Measurements from ENCODE around the gene CFAP69. TPM values are rescaled to one million over a fixed set of nuclear protein-coding genes. Genes with fewer than 3 reads are reported as not detected.
"Not testable (repeated sequence)": the region's sequence is repeated elsewhere in the genome, so short reads cannot be mapped to it uniquely, and the experiment has no call there.

CFAP69 gene
- total RNA-seq, 1 donor from 2014 or later = 0.34 TPM

GRCh38 chr7:90239050-90239449, 5.9 kb upstream of the CFAP69 start:
- no peak overlapping the region for H3K4me3 Mint-ChIP-seq (ENCODE audit: low read depth)
- H3K36me3 Mint-ChIP-seq (ENCODE audit: low read depth) = no peaks in the 10 kb centered on the region
- no peak overlapping the region for H3K27ac Mint-ChIP-seq
- H3K9me3 Mint-ChIP-seq = no peaks in the 10 kb centered on the region
- no peaks in the 10 kb centered on the region for H3K4me1 Mint-ChIP-seq (ENCODE audit: low read depth)
- no peak for DNase-seq (ENCODE audit: low spot score)
- H3K27me3 Mint-ChIP-seq (ENCODE audit: low read depth) = peaks cover 25% of the 10 kb centered on the region
- intact Hi-C loops (cut with micrococcal nuclease) = no loop called here

- no peak for DNase-seq (ENCODE audit: low spot score)
- Mint-ChIP-seq H3K27me3 (ENCODE audit: low read depth) (peaks cover 29% of the 10 kb centered on the region), H3K4me3 (ENCODE audit: low read depth) (no peak overlapping the region), H3K4me1 (ENCODE audit: low read depth) (peaks cover 2% of the 10 kb centered on the region), H3K27ac (no peak overlapping the region), H3K36me3 (ENCODE audit: low read depth) (no peaks in the 10 kb centered on the region), H3K9me3 (no peaks in the 10 kb centered on the region)
- intact Hi-C loops (cut with micrococcal nuclease) = no loop called here
Measured at GRCh38 chr7:90239625-90240228, 5.2 kb upstream of the CFAP69 start.

- Mint-ChIP-seq H3K9me3 (no peaks in the 10 kb centered on the region), H3K27ac (no peak overlapping the region), H3K27me3 (ENCODE audit: low read depth) (peaks cover 44% of the 10 kb centered on the region), H3K36me3 (ENCODE audit: low read depth) (no peaks in the 10 kb centered on the region), H3K4me1 (ENCODE audit: low read depth) (peaks cover 11% of the 10 kb centered on the region), H3K4me3 (ENCODE audit: low read depth) (no peak overlapping the region)
- intact Hi-C loops (cut with micrococcal nuclease) = no loop called here
- DNase-seq (ENCODE audit: low spot score) = no peak
Measured at GRCh38 chr7:90242369-90243168, 2.4 kb upstream of the CFAP69 start.

GRCh38 chr7:90243556-90243955, 1.4 kb upstream of the CFAP69 start:
- H3K4me3 Mint-ChIP-seq (ENCODE audit: low read depth) = peak overlapping the region; percentile 20
- H3K36me3 Mint-ChIP-seq (ENCODE audit: low read depth) = no peaks in the 10 kb centered on the region
- no peak for DNase-seq (ENCODE audit: low spot score)
- intact Hi-C loops (cut with micrococcal nuclease) = no loop called here
- H3K27me3 Mint-ChIP-seq (ENCODE audit: low read depth) = peaks cover 39% of the 10 kb centered on the region
- H3K27ac Mint-ChIP-seq = no peak overlapping the region
- H3K9me3 Mint-ChIP-seq = no peaks in the 10 kb centered on the region
- peaks cover 11% of the 10 kb centered on the region for H3K4me1 Mint-ChIP-seq (ENCODE audit: low read depth)

- no peak for DNase-seq (ENCODE audit: low spot score)
- Mint-ChIP-seq H3K27ac (no peak overlapping the region), H3K36me3 (ENCODE audit: low read depth) (no peaks in the 10 kb centered on the region), H3K27me3 (ENCODE audit: low read depth) (peaks cover 38% of the 10 kb centered on the region), H3K4me3 (ENCODE audit: low read depth) (peak overlapping the region; percentile 85), H3K4me1 (ENCODE audit: low read depth) (peaks cover 11% of the 10 kb centered on the region), H3K9me3 (no peaks in the 10 kb centered on the region)
- intact Hi-C loops (cut with micrococcal nuclease) = loop anchor here (2.0 kb wide), 1 partner anchor 102 kb away; the partner anchor contains the start of gene GTPBP10
Measured at GRCh38 chr7:90244565-90244908, 437 bp upstream of the CFAP69 start.

- intact Hi-C loops (cut with micrococcal nuclease) = loop anchor here (5.0 kb wide), 2 partner anchors 94 to 156 kb away; partner anchors contain the start of genes CLDN12 and STEAP1
- no peak for DNase-seq (ENCODE audit: low spot score)
- Mint-ChIP-seq H3K9me3 (no peaks in the 10 kb centered on the region), H3K4me1 (ENCODE audit: low read depth) (peaks cover 11% of the 10 kb centered on the region), H3K27ac (no peak overlapping the region), H3K4me3 (ENCODE audit: low read depth) (peak overlapping the region; percentile 85), H3K27me3 (ENCODE audit: low read depth) (peaks cover 40% of the 10 kb centered on the region), H3K36me3 (ENCODE audit: low read depth) (no peaks in the 10 kb centered on the region)
Measured at GRCh38 chr7:90246171-90246570, 1.2 kb downstream of the CFAP69 start.

DNA sequence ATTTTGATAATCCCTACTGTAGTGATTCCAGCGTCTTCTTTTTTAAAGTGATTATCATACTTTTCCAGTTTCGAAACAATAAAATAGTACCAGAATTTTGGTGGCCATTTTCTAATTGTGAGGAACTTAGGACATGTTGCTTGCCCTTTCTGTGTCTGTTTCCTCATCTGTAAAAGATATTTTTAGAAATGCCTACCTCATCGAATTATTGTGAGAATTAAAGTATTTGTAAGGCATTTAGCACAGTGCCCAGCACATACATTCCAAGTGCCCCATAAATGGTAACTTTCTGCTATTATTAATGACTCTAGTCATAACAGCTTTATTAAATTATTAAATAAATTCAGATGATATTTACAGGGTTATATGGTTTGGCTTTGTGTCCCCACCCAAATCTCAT, 3.7 kb downstream of the CFAP69 start:
- Mint-ChIP-seq H3K36me3 (ENCODE audit: low read depth) (no peaks in the 10 kb centered on the region), H3K27me3 (ENCODE audit: low read depth) (peaks cover 28% of the 10 kb centered on the region), H3K4me1 (ENCODE audit: low read depth) (peaks cover 11% of the 10 kb centered on the region), H3K4me3 (ENCODE audit: low read depth) (no peak overlapping the region), H3K9me3 (no peaks in the 10 kb centered on the region), H3K27ac (no peak overlapping the region)
- intact Hi-C loops (cut with micrococcal nuclease) = loop anchor here (5.0 kb wide), 2 partner anchors 96 to 154 kb away; partner anchors contain the start of genes CLDN12 and STEAP1
- DNase-seq (ENCODE audit: low spot score) = no peak

DNA sequence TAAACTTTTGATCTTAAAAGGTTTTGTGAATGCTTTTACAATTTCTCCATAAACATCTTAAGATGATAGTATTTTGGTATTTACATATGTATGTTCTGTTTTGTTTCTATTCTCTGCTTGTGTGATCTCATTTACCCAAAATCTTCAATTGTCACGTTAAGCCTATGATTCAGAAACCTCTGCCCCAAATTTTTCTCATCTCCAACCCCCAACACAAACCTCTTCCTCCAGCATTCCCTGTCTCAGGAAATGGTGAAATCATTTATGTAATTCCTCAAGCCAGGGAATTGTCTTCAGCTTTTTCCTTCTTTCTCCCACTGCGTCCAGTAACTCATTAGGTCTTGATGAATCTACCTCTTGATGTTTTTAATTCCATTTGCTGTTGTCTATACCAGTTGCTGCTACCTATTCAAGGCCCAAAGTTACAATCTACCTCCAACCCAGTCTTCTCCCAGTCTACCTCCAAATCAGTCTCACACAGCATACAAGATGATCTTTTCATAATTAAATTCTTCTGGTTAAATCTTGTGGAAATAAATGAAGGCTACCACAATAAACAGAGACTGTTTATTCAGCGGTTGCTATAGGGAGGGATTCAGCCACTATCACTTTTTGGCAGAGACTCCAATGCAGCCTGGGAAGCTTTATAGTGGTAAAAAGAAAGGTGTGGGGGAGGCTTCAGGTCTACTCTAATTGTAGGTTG, 5.8 kb downstream of the CFAP69 start:
- H3K27ac Mint-ChIP-seq = no peak overlapping the region
- H3K9me3 Mint-ChIP-seq = no peaks in the 10 kb centered on the region
- H3K4me3 Mint-ChIP-seq (ENCODE audit: low read depth) = no peak overlapping the region
- H3K4me1 Mint-ChIP-seq (ENCODE audit: low read depth) = peaks cover 4% of the 10 kb centered on the region
- no peaks in the 10 kb centered on the region for H3K36me3 Mint-ChIP-seq (ENCODE audit: low read depth)
- intact Hi-C loops (cut with micrococcal nuclease) = no loop called here
- DNase-seq (ENCODE audit: low spot score) = no peak
- H3K27me3 Mint-ChIP-seq (ENCODE audit: low read depth) = peaks cover 15% of the 10 kb centered on the region

GRCh38 chr7:90251304-90251635, 6.3 kb downstream of the CFAP69 start:
- H3K36me3 Mint-ChIP-seq (ENCODE audit: low read depth) = no peaks in the 10 kb centered on the region
- peaks cover 10% of the 10 kb centered on the region for H3K27me3 Mint-ChIP-seq (ENCODE audit: low read depth)
- intact Hi-C loops (cut with micrococcal nuclease) = no loop called here
- no peaks in the 10 kb centered on the region for H3K4me1 Mint-ChIP-seq (ENCODE audit: low read depth)
- no peak overlapping the region for H3K27ac Mint-ChIP-seq
- no peak for DNase-seq (ENCODE audit: low spot score)
- H3K4me3 Mint-ChIP-seq (ENCODE audit: low read depth) = no peak overlapping the region
- no peaks in the 10 kb centered on the region for H3K9me3 Mint-ChIP-seq

DNA sequence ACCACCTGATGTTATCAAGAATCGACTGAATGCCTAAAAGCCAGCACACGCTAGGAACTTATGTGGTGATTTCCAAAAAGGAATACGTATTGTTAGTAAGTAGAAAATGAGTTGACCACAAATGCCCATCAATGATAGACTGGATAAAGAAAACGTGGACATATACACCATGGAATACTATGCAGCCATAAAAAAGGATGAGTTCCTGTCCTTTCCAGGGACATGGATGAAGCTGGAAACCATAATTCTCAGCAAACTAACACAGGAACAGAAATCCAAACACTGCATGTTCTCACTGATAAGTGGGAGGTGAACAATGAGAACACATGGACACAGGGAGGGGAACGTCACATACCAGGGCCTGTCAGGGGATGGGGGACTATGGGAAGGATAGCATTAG, 11.0 kb downstream of the CFAP69 start:
- H3K9me3 Mint-ChIP-seq; DNase-seq (ENCODE audit: low spot score); H3K36me3 Mint-ChIP-seq (ENCODE audit: low read depth); H3K27me3 Mint-ChIP-seq (ENCODE audit: low read depth); H3K27ac Mint-ChIP-seq; H3K4me1 Mint-ChIP-seq (ENCODE audit: low read depth); intact Hi-C loops (cut with micrococcal nuclease); H3K4me3 Mint-ChIP-seq (ENCODE audit: low read depth): not testable (repeated sequence)

GRCh38 chr7:90256778-90257177, 11.8 kb downstream of the CFAP69 start:
- no peak overlapping the region for H3K4me3 Mint-ChIP-seq (ENCODE audit: low read depth)
- H3K27me3 Mint-ChIP-seq (ENCODE audit: low read depth) = peaks cover 10% of the 10 kb centered on the region
- intact Hi-C loops (cut with micrococcal nuclease) = no loop called here
- no peak for DNase-seq (ENCODE audit: low spot score)
- no peaks in the 10 kb centered on the region for H3K4me1 Mint-ChIP-seq (ENCODE audit: low read depth)
- H3K27ac Mint-ChIP-seq = no peak overlapping the region
- H3K36me3 Mint-ChIP-seq (ENCODE audit: low read depth) = no peaks in the 10 kb centered on the region
- H3K9me3 Mint-ChIP-seq = no peaks in the 10 kb centered on the region

- Mint-ChIP-seq H3K9me3 (no peaks in the 10 kb centered on the region), H3K4me1 (ENCODE audit: low read depth) (no peaks in the 10 kb centered on the region), H3K36me3 (ENCODE audit: low read depth) (no peaks in the 10 kb centered on the region), H3K27ac (no peak overlapping the region), H3K4me3 (ENCODE audit: low read depth) (no peak overlapping the region), H3K27me3 (ENCODE audit: low read depth) (peaks cover 8% of the 10 kb centered on the region)
- intact Hi-C loops (cut with micrococcal nuclease) = loop anchor here (5.0 kb wide), 1 partner anchor 166 kb away; no protein-coding TSS in a partner anchor
- DNase-seq (ENCODE audit: low spot score) = no peak
Measured at GRCh38 chr7:90261441-90261840, 16.5 kb downstream of the CFAP69 start.

DNA sequence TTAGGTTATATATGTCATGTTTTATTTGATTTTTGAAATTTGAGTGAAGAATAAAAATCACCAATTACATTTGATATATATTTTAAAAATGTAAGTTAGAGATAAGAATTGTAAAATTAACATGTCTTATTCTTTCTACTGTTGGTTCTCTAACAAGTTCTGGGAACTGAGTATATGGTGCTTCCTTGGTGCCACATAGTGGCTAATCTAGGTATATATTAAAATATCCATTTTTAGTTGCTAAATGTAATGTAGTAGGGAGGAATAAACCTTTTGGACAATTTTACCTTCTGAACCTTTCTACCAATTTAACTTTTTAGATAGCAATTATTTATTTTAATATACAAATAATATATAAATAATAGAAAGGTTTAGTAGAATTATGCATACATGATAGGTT, 17.5 kb downstream of the CFAP69 start:
- intact Hi-C loops (cut with micrococcal nuclease) = loop anchor here (1.0 to 5.0 kb wide), 2 partner anchors 108 to 165 kb away; partner anchors contain the start of gene STEAP1

More for the DNA sequence above, 17.5 kb downstream of the CFAP69 start:
- Mint-ChIP-seq H3K27me3 (ENCODE audit: low read depth) (peaks cover 6% of the 10 kb centered on the region), H3K4me3 (ENCODE audit: low read depth) (no peak overlapping the region), H3K27ac (no peak overlapping the region), H3K4me1 (ENCODE audit: low read depth) (no peaks in the 10 kb centered on the region), H3K36me3 (ENCODE audit: low read depth) (no peaks in the 10 kb centered on the region), H3K9me3 (no peaks in the 10 kb centered on the region)
- no peak for DNase-seq (ENCODE audit: low spot score)
